ENCODE results near the gene C4orf46.
A peak's percentile ranks its signal among the peaks of the same experiment; 100 is the strongest.
"Not testable (repeated sequence)": the region's sequence is repeated elsewhere in the genome, so short reads cannot be mapped to it uniquely, and the experiment has no call there.

Gene C4orf46

GRCh38 chr4:158671665-158671914 lies at the start of gene C4orf46:
Gene C4orf46 (minus strand): TSS chr4:158671887. CDS start chr4:158671801, 86 bp downstream.
- no peak for DNase-seq (ENCODE audit: low read depth, low spot score)

DNA sequence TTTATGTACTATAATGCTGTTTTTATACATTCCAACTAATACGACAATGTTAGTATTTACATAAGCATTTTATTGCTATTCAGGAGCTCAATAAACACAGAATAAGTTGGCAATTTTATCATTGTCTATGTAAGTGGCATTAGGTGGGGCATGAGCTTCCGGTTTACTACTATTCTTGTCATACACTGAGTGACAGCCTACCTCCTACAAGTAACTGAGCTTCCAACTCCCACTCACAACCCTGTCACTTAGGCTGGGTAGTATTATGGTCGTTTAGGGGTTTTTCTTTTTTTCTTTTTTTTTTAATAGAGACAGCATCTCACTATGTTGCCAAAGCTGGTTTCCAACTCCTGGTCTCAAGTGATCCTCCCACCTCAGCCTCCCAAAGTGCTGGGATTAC lies 44.1 kb upstream of the C4orf46 start:
- DNase-seq (ENCODE audit: low read depth, low spot score) = no peak

DNA sequence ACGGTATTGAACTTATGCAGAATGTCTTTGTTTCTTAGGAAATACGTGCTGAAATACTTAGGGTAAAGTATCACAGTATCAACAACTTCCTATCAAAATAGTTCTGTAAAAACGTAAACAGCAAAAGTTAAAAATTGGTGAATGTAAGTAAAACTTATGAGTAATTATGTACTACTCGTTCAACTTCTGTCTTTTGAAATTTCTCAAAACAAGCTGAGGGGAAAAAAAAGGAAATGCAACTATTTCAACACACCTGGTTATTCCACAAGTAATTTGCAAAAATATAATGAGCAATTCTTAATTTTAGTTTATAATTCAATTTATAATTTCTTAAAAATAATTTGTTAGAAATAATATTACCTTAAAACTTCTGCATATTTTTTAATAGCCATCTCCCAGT lies 43.2 kb upstream of the C4orf46 start:
- no peak for DNase-seq (ENCODE audit: low read depth, low spot score)

DNA sequence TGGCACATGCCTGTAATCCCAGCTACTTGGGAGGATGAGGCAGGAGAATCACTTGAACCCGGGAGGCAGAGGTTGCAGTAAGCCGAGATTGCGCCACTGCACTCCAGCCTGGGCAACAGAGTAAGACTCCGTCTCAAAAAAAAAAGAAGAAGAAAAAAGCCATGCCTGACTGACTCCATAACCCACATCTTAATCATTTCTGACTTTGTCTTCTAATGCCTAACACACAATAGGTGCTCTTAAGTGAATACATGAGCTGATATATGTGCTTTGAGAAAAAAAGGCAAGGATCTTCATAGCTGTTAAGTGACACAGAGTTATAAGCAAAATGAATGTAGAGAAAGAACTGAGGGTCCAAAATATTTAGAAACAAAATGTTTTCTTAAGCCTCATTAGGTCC lies 40.9 kb upstream of the C4orf46 start:
- not testable (repeated sequence) for DNase-seq (ENCODE audit: low read depth, low spot score)

DNA sequence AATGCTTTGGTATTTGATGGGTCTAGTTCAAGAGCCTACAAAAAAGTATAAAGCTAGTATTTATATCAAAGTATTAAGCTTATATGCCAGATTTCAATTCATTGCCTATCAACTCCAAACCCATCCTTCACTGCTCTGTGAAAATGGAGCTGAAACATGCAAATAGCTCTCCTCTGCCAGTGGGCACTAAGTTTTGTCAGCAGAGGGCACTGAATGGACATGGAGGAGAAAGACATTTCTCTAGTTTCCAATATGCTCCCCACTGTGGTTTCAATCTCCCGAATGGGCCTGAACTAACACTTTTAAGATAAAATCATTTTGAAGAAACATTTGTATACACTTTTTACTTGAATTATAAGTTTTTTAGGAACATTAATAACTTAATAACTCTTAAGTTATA lies 39.1 kb upstream of the C4orf46 start:
- no peak for DNase-seq (ENCODE audit: low read depth, low spot score)

DNA sequence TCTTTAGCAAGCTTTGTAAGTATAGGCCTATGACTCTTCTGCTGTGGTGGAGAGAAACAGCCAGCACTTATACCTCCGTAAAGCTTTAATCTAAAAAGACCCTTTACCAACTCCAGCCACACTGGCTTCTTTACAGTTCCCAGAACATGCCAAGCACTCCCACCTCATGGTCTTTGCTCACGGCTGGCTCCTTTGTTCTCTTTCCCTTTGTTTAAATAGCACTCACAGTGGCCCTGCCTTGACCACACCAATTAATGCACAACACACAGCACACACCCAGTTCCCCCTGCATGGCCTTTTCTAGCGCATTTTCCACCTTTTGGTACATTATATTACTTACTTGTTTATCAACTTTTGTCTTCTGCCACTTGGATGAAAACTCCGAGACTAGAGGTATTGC lies 32.6 kb upstream of the C4orf46 start:
- peak; percentile 4 for DNase-seq (ENCODE audit: low read depth, low spot score)

GRCh38 chr4:158688813-158689212 lies 17.1 kb upstream of the C4orf46 start:
- DNase-seq (ENCODE audit: low read depth, low spot score) = no peak

- no peak for DNase-seq (ENCODE audit: low read depth, low spot score)
Measured at GRCh38 chr4:158682066-158682465, 10.4 kb upstream of the C4orf46 start.

GRCh38 chr4:158681629-158682028 lies 9.9 kb upstream of the C4orf46 start:
- no peak for DNase-seq (ENCODE audit: low read depth, low spot score)

DNA sequence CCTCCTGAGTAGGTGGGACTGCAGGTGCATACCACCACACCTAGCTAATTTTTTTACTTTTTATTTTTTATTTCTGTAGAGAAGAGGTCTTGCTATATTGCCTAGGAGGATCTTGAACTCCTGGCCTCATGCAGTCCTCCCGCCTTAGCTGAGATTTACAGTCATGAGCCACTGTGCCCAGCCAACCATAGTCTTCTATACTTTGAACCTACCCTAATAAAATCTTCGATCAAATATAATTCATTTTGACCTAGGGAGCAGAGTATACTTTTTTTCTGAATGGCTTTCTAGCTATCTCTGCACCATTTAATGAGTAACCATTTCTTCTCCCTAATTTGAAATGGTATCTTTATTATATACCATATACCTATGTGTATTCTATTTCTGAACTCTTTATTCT lies 7.1 kb upstream of the C4orf46 start:
- no peak for DNase-seq (ENCODE audit: low read depth, low spot score)

DNA sequence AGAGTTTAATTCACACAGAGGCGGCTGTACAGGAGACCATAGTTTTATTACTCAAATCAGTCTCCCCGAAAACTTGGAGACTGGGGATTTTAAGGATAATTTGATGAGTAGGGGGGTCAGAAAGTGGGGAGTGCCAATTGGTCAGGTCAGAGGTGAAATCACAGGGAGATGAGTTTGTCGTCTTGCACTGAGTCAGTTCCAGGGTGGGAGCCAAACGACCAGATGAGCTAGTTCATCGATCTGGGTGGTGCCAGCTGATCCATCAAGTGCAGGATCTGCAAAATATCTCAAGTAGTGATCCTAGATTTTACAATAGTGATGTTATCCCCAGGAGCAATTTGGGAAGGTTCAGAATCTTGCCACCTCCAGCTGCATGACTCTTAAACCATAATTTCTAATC lies 4.4 kb upstream of the C4orf46 start:
- DNase-seq (ENCODE audit: low read depth, low spot score) = no peak

GRCh38 chr4:158673633-158674032 lies 1.9 kb upstream of the C4orf46 start:
- DNase-seq (ENCODE audit: low read depth, low spot score) = no peak

- peak; percentile 100 for DNase-seq (ENCODE audit: low read depth, low spot score)
Measured at GRCh38 chr4:158671915-158672806, 474 bp upstream of the C4orf46 start, which contains the start of gene ETFDH. Gene ETFDH (plus strand): TSS chr4:158672296. CDS start chr4:158672457, 161 bp downstream.

GRCh38 chr4:158670975-158671664 lies 567 bp downstream of the C4orf46 start:
- peak; percentile 81 for DNase-seq (ENCODE audit: low read depth, low spot score)

- no peak for DNase-seq (ENCODE audit: low read depth, low spot score)
Measured at GRCh38 chr4:158669310-158669709, 2.4 kb downstream of the C4orf46 start.

GRCh38 chr4:158667651-158668198 lies 4.0 kb downstream of the C4orf46 start:
- DNase-seq (ENCODE audit: low read depth, low spot score) = no peak

- DNase-seq (ENCODE audit: low read depth, low spot score) = no peak
Measured at GRCh38 chr4:158666892-158667291, 4.8 kb downstream of the C4orf46 start.

- DNase-seq (ENCODE audit: low read depth, low spot score) = no peak
Measured at GRCh38 chr4:158664806-158665205, 6.9 kb downstream of the C4orf46 start.

- DNase-seq (ENCODE audit: low read depth, low spot score) = peak; percentile 37
Measured at GRCh38 chr4:158663707-158664625, 7.7 kb downstream of the C4orf46 start.

GRCh38 chr4:158663255-158663654 lies 8.4 kb downstream of the C4orf46 start:
- not testable (repeated sequence) for DNase-seq (ENCODE audit: low read depth, low spot score)

DNA sequence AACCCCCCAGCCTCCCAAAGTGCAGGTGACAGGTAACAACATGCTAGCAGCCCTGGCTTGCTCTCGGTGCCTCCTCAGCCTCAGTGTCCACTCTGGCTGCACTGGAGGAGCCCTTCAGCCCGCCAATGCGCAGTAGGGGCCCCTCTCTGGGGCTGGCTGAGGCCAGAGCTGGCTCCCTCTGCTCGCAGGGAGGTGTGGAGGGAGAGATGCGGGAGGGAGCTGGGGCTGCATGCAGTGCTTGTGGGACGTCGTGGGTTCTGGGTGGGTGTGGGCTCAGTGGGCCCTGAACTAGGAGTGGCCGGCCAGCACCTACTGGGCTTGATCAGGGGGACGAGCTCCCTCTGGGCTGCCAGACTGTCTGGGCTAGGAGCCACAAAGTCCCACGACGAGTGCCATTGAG lies 14.4 kb downstream of the C4orf46 start:
- no peak for DNase-seq (ENCODE audit: low read depth, low spot score)

GRCh38 chr4:158656439-158656838 lies 15.2 kb downstream of the C4orf46 start:
- peak; percentile 95 for DNase-seq (ENCODE audit: low read depth, low spot score)
